ENCODE data around the gene NCCRP1. TPM values are rescaled to one million over a fixed set of nuclear protein-coding genes. Genes with fewer than 3 reads are reported as not detected.
A peak's percentile ranks its signal among the peaks of the same experiment; 100 is the strongest.

NCCRP1 gene
- polyA plus RNA-seq, 1 experiment: 0.04 TPM

- ChIA-PET POLR2A (no interaction called here), CTCF (interaction anchor here (1.4 to 3.5 kb wide), 2 partner anchors 9 to 11 kb away, joined by 3 to 15 read pairs; no protein-coding TSS in a partner anchor)
- no peak for TF ChIP-seq CTCF (IDR thresholded peaks at IDR 0.05; ENCODE audit: insufficient read depth, low read depth, low read length)
- Histone ChIP-seq H3K27me3 (ENCODE audit: control insufficient read depth, insufficient read depth, low read length) (peaks cover 27% of the 10 kb centered on the region), H3K4me3 (ENCODE audit: low read depth, low read length) (no peak overlapping the region), H3K36me3 (ENCODE audit: control insufficient read depth, insufficient read depth, low read length) (no peaks in the 10 kb centered on the region)
- DNase-seq (ENCODE audit: low read depth): no peak
Measured at GRCh38 chr19:39196320-39196719, 444 bp upstream of the NCCRP1 start.

GRCh38 chr19:39197808-39198207 lies 1.0 kb downstream of the NCCRP1 start:
- no peak for DNase-seq (ENCODE audit: low read depth)
- ChIA-PET CTCF (interaction anchor here (1.2 to 3.5 kb wide), 2 partner anchors 8 to 11 kb away, joined by 4 to 15 read pairs; no protein-coding TSS in a partner anchor), POLR2A (no interaction called here)
- Histone ChIP-seq H3K36me3 (ENCODE audit: control insufficient read depth, insufficient read depth, low read length) (no peaks in the 10 kb centered on the region), H3K4me3 (ENCODE audit: low read depth, low read length) (no peak overlapping the region), H3K27me3 (ENCODE audit: control insufficient read depth, insufficient read depth, low read length) (peaks cover 31% of the 10 kb centered on the region)
- TF ChIP-seq CTCF (IDR thresholded peaks at IDR 0.05; ENCODE audit: insufficient read depth, low read depth, low read length): no peak

GRCh38 chr19:39199025-39199424 lies 2.3 kb downstream of the NCCRP1 start:
- ChIA-PET POLR2A (no interaction called here), CTCF (interaction anchor here (0.9 to 3.5 kb wide), 4 partner anchors 10 to 564 kb away, joined by 4 to 15 read pairs (median 6); no protein-coding TSS in a partner anchor)
- no peak for TF ChIP-seq CTCF (IDR thresholded peaks at IDR 0.05; ENCODE audit: insufficient read depth, low read depth, low read length)
- no peaks in the 10 kb centered on the region for H3K36me3 ChIP-seq (ENCODE audit: control insufficient read depth, insufficient read depth, low read length)
- DNase-seq (ENCODE audit: low read depth): peak; percentile 3
- peaks cover 32% of the 10 kb centered on the region for H3K27me3 ChIP-seq (ENCODE audit: control insufficient read depth, insufficient read depth, low read length)
- H3K4me3 ChIP-seq (ENCODE audit: low read depth, low read length): no peak overlapping the region

- no peak for TF ChIP-seq CTCF (IDR thresholded peaks at IDR 0.05; ENCODE audit: insufficient read depth, low read depth, low read length)
- POLR2A ChIA-PET: no interaction called here
Measured at GRCh38 chr19:39200066-39200802, 3.5 kb downstream of the NCCRP1 start.

GRCh38 chr19:39200803-39201115 lies 4.0 kb downstream of the NCCRP1 start:
- no peaks in the 10 kb centered on the region for H3K36me3 ChIP-seq (ENCODE audit: control insufficient read depth, insufficient read depth, low read length)
- ChIA-PET POLR2A (no interaction called here), CTCF (no interaction called here)
- no peak for DNase-seq (ENCODE audit: low read depth)
- no peak for TF ChIP-seq CTCF (IDR thresholded peaks at IDR 0.05; ENCODE audit: insufficient read depth, low read depth, low read length)
- H3K27me3 ChIP-seq (ENCODE audit: control insufficient read depth, insufficient read depth, low read length): peaks cover 30% of the 10 kb centered on the region
- H3K4me3 ChIP-seq (ENCODE audit: low read depth, low read length): no peak overlapping the region

More at GRCh38 chr19:39200066-39200802, 3.5 kb downstream of the NCCRP1 start:
- H3K4me3 ChIP-seq (ENCODE audit: low read depth, low read length): no peak overlapping the region
- DNase-seq (ENCODE audit: low read depth): no peak
- peaks cover 32% of the 10 kb centered on the region for H3K27me3 ChIP-seq (ENCODE audit: control insufficient read depth, insufficient read depth, low read length)
- no peaks in the 10 kb centered on the region for H3K36me3 ChIP-seq (ENCODE audit: control insufficient read depth, insufficient read depth, low read length)
- CTCF ChIA-PET: no interaction called here

All from BJ (cell line).